ENCODE results near the gene LRRC38. TPM values are rescaled to one million over a fixed set of nuclear protein-coding genes. Genes with fewer than 3 reads are reported as not detected.

Gene LRRC38
- total RNA-seq, 2 donors from 2014 or later: 0.46 to 0.51 TPM

- Mint-ChIP-seq H3K4me3 (no peak overlapping the region), H3K27me3 (ENCODE audit: insufficient read depth) (peaks cover 16% of the 10 kb centered on the region), H3K9me3 (no peaks in the 10 kb centered on the region), H3K27ac (no peak overlapping the region), H3K4me1 (no peaks in the 10 kb centered on the region), H3K36me3 (ENCODE audit: low read depth) (no peaks in the 10 kb centered on the region)
- Histone ChIP-seq H3K9me3 (ENCODE audit: control insufficient read depth, low read length) (no peaks in the 10 kb centered on the region), H3K27ac (ENCODE audit: low read depth, low read length) (no peak overlapping the region), H3K27me3 (ENCODE audit: control insufficient read depth, insufficient read depth, low read length, poor library complexity, severe bottlenecking) (no peaks in the 10 kb centered on the region), H3K9ac (ENCODE audit: extremely low read depth, low read length, poor library complexity, severe bottlenecking) (no peak overlapping the region), H3K4me1 (ENCODE audit: control insufficient read depth, insufficient read depth, low read length) (no peaks in the 10 kb centered on the region), H3K36me3 (ENCODE audit: control insufficient read depth, insufficient read depth, low read length) (no peaks in the 10 kb centered on the region), H3K4me3 (ENCODE audit: low read length) (no peak overlapping the region)
- TF ChIP-seq CTCF (conservative IDR thresholded peaks at IDR 0.05): no peak
- 88 to 92% methylated on average over 2 to 5 of the region's 6 CpGs for WGBS, 2 experiments (ENCODE audit: insufficient coverage in 1 of 2, insufficient read length in 1 of 2)
- DNase-seq: peak; percentile 25
Measured at GRCh38 chr1:13556224-13556764, 42.5 kb upstream of the LRRC38 start.

- no peaks in the 10 kb centered on the region for H3K9me3 Mint-ChIP-seq
- peaks cover 2% of the 10 kb centered on the region for H3K4me1 Mint-ChIP-seq
- Histone ChIP-seq H3K9me3 (ENCODE audit: control insufficient read depth, low read length) (no peaks in the 10 kb centered on the region), H3K4me1 (ENCODE audit: control insufficient read depth, insufficient read depth, low read length) (peaks cover 4% of the 10 kb centered on the region), H3K9ac (ENCODE audit: extremely low read depth, low read length, poor library complexity, severe bottlenecking) (no peak overlapping the region), H3K36me3 (ENCODE audit: control insufficient read depth, insufficient read depth, low read length) (no peaks in the 10 kb centered on the region), H3K4me3 (ENCODE audit: low read length) (no peak overlapping the region), H3K27me3 (ENCODE audit: control insufficient read depth, insufficient read depth, low read length, poor library complexity, severe bottlenecking) (no peaks in the 10 kb centered on the region), H3K27ac (ENCODE audit: low read depth, low read length) (no peak overlapping the region)
- H3K36me3 Mint-ChIP-seq (ENCODE audit: low read depth): no peaks in the 10 kb centered on the region
- H3K27ac Mint-ChIP-seq: no peak overlapping the region
- peak; percentile 32 for DNase-seq
- no peak for TF ChIP-seq CTCF (conservative IDR thresholded peaks at IDR 0.05)
- WGBS, 2 experiments (ENCODE audit: insufficient coverage in 1 of 2, insufficient read length in 1 of 2): 96 to 98% methylated on average over 23 to 28 of the region's 28 CpGs
- no peak overlapping the region for H3K4me3 Mint-ChIP-seq
- peaks cover 3% of the 10 kb centered on the region for H3K27me3 Mint-ChIP-seq (ENCODE audit: insufficient read depth)
Measured at GRCh38 chr1:13554798-13555197, 41.0 kb upstream of the LRRC38 start.

GRCh38 chr1:13550663-13551062 is 36.9 kb upstream of the LRRC38 start:
- no peak for TF ChIP-seq CTCF (conservative IDR thresholded peaks at IDR 0.05)
- no peaks in the 10 kb centered on the region for H3K9me3 ChIP-seq (ENCODE audit: control insufficient read depth, low read length)
- DNase-seq: peak; percentile 4
- 77 to 85% methylated on average over 3 to 4 of the region's 4 CpGs for WGBS, 2 experiments (ENCODE audit: insufficient coverage in 1 of 2, insufficient read length in 1 of 2)
- no peaks in the 10 kb centered on the region for H3K9me3 Mint-ChIP-seq
- no peaks in the 10 kb centered on the region for H3K27me3 ChIP-seq (ENCODE audit: control insufficient read depth, insufficient read depth, low read length, poor library complexity, severe bottlenecking)
- no peaks in the 10 kb centered on the region for H3K36me3 Mint-ChIP-seq (ENCODE audit: low read depth)
- H3K27ac ChIP-seq (ENCODE audit: low read depth, low read length): no peak overlapping the region
- H3K27ac Mint-ChIP-seq: no peak overlapping the region
- H3K4me3 ChIP-seq (ENCODE audit: low read length): no peak overlapping the region
- peaks cover 11% of the 10 kb centered on the region for H3K27me3 Mint-ChIP-seq (ENCODE audit: insufficient read depth)
- H3K4me1 Mint-ChIP-seq: peaks cover 2% of the 10 kb centered on the region
- H3K36me3 ChIP-seq (ENCODE audit: control insufficient read depth, insufficient read depth, low read length): no peaks in the 10 kb centered on the region
- no peak overlapping the region for H3K9ac ChIP-seq (ENCODE audit: extremely low read depth, low read length, poor library complexity, severe bottlenecking)
- H3K4me1 ChIP-seq (ENCODE audit: control insufficient read depth, insufficient read depth, low read length): peaks cover 4% of the 10 kb centered on the region
- no peak overlapping the region for H3K4me3 Mint-ChIP-seq
